ENCODE measurements around the gene LCN6. TPM values are rescaled to one million over a fixed set of nuclear protein-coding genes. Genes with fewer than 3 reads are reported as not detected.

Gene LCN6
- polyA plus RNA-seq, 3 donors: not detected

DNA sequence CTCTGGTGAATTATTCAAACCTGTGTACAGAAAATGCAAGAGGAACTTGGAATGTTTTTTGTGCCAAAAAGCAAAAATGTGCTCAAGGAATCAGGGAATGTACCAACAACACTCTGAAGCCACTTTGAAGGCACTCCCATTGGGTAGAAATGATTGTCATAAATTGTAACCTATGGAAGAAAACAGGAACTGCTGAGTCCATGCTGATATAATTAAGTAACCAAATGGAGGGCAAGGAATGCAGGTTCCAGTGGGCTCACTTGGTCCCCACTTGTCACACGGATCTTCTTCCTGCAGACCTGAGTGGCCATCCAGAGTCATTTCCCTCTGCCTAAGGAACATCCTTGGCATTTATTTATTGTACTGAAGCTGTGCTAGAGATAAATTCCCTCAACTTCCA is 2.9 kb upstream of the LCN6 start:
- H3K79me2 ChIP-seq (ENCODE audit: insufficient read depth, low read length): no peaks in the 10 kb centered on the region
- H3K36me3 ChIP-seq (replicated peaks in 1 of 2; ENCODE audit: control insufficient read depth in 1 of 2, insufficient read depth in 2 of 2, low read length in 2 of 2): no peaks in the 10 kb centered on the region
- Mint-ChIP-seq H3K4me3 (no peak overlapping the region), H3K9me3 (peaks cover 23 to 35% (median 33%) of the 10 kb centered on the region in 7 donors), H3K36me3 (peaks cover 0 to 4% of the 10 kb centered on the region in 2 donors), H3K4me1 (peaks cover 10% of the 10 kb centered on the region), H3K27ac (no peak overlapping the region), H3K27me3 (ENCODE audit: low read depth in 3 of 3) (peaks cover 7 to 31% (median 8%) of the 10 kb centered on the region in 3 donors)
- no peak for DNase-seq
- no peak overlapping the region for H3K4me2 ChIP-seq (replicated peaks; ENCODE audit: extremely low read depth, low read length, poor library complexity, severe bottlenecking)
- no peaks in the 10 kb centered on the region for H3K4me1 ChIP-seq (ENCODE audit: control insufficient read depth in 1 of 2, insufficient read depth in 2 of 2, low read length in 2 of 2)
- no peak overlapping the region for H2AFZ ChIP-seq (ENCODE audit: insufficient read depth, low read depth, low read length, poor library complexity, severe bottlenecking)
- H4K20me1 ChIP-seq (ENCODE audit: insufficient read depth, low read length): no peaks in the 10 kb centered on the region
- no peaks in the 10 kb centered on the region for H3K27me3 ChIP-seq (ENCODE audit: control insufficient read depth in 2 of 2, insufficient read depth in 2 of 2, low read length in 2 of 2)
- H3K9ac ChIP-seq (ENCODE audit: insufficient read depth, low read length, poor library complexity, severe bottlenecking): no peak overlapping the region
- no peak for TF ChIP-seq CTCF (IDR thresholded peaks at IDR 0.05)
- intact Hi-C loops (cut with micrococcal nuclease): no loop called here
- no CpG with 5 or more reads among the region's 1 CpG for WGBS (ENCODE audit: insufficient coverage)
- H3K4me3 ChIP-seq (replicated peaks in 1 of 3; ENCODE audit: low read depth in 2 of 3, low read length in 3 of 3): no peak overlapping the region
- peaks cover 25 to 34% of the 10 kb centered on the region in 2 donors for H3K9me3 ChIP-seq (replicated peaks in 1 of 2; ENCODE audit: control insufficient read depth in 1 of 2, insufficient read depth in 1 of 2, low read length in 2 of 2)
- no peak overlapping the region for H3K27ac ChIP-seq (ENCODE audit: low read depth in 1 of 2, low read length in 2 of 2)

- no peaks in the 10 kb centered on the region for H3K36me3 Mint-ChIP-seq
These were observed 2.2 kb upstream of the LCN6 start for GRCh38 chr9:136750526-136750925.

More at GRCh38 chr9:136750526-136750925, 2.2 kb upstream of the LCN6 start:
- Histone ChIP-seq H4K20me1 (ENCODE audit: insufficient read depth, low read length) (no peaks in the 10 kb centered on the region), H3K9me3 (replicated peaks in 1 of 2; ENCODE audit: control insufficient read depth in 1 of 2, insufficient read depth in 1 of 2, low read length in 2 of 2) (peaks cover 18 to 27% of the 10 kb centered on the region in 2 donors), H3K27ac (ENCODE audit: low read depth in 1 of 2, low read length in 2 of 2) (no peak overlapping the region), H3K79me2 (ENCODE audit: insufficient read depth, low read length) (no peaks in the 10 kb centered on the region), H3K36me3 (replicated peaks in 1 of 2; ENCODE audit: control insufficient read depth in 1 of 2, insufficient read depth in 2 of 2, low read length in 2 of 2) (no peaks in the 10 kb centered on the region), H3K4me1 (ENCODE audit: control insufficient read depth in 1 of 2, insufficient read depth in 2 of 2, low read length in 2 of 2) (no peaks in the 10 kb centered on the region), H3K4me3 (replicated peaks in 1 of 3; ENCODE audit: low read depth in 2 of 3, low read length in 3 of 3) (no peak overlapping the region), H3K9ac (ENCODE audit: insufficient read depth, low read length, poor library complexity, severe bottlenecking) (no peak overlapping the region), H3K4me2 (replicated peaks; ENCODE audit: extremely low read depth, low read length, poor library complexity, severe bottlenecking) (no peak overlapping the region), H2AFZ (ENCODE audit: insufficient read depth, low read depth, low read length, poor library complexity, severe bottlenecking) (no peak overlapping the region), H3K27me3 (ENCODE audit: control insufficient read depth in 2 of 2, insufficient read depth in 2 of 2, low read length in 2 of 2) (no peaks in the 10 kb centered on the region)
- DNase-seq: no peak
- intact Hi-C loops (cut with micrococcal nuclease): no loop called here
- Mint-ChIP-seq H3K4me1 (peaks cover 10% of the 10 kb centered on the region), H3K27me3 (ENCODE audit: low read depth in 3 of 3) (peaks cover 6 to 36% (median 8%) of the 10 kb centered on the region in 3 donors), H3K4me3 (no peak overlapping the region), H3K27ac (no peak overlapping the region), H3K9me3 (peaks cover 16 to 28% (median 26%) of the 10 kb centered on the region in 7 donors)
- TF ChIP-seq CTCF (IDR thresholded peaks at IDR 0.05): no peak
- 88% methylated on average over 1 of the region's 2 CpGs for WGBS (ENCODE audit: insufficient coverage)

Data from CD14-positive monocyte (primary cell).